HG03045 (cell line): ENCODE results near the gene LMX1B.

Experiments
- ATAC-seq: cut with Tn5 transposase; IDR thresholded peaks from one replicate; pipeline ENCODE4 v1.9.1; 2021; ENCODE audit warnings: mild to moderate bottlenecking, moderate library complexity; ENCODE audit not compliant: unreplicated experiment

Gene LMX1B

GRCh38 chr9:126630458-126631237, 16.9 kb downstream of the LMX1B start:
- no peak for ATAC-seq

- ATAC-seq, result no peak
Measured at GRCh38 chr9:126631254-126631653, 17.5 kb downstream of the LMX1B start.

- no peak for ATAC-seq
Measured at GRCh38 chr9:126633881-126634558, 20.3 kb downstream of the LMX1B start.

- ATAC-seq, result no peak
Measured at GRCh38 chr9:126635061-126635460, 21.3 kb downstream of the LMX1B start.

GRCh38 chr9:126635661-126636439, 22.1 kb downstream of the LMX1B start:
- no peak for ATAC-seq

- ATAC-seq, result no peak
Measured at GRCh38 chr9:126636983-126637798, 23.5 kb downstream of the LMX1B start.

GRCh38 chr9:126638571-126639132, 24.9 kb downstream of the LMX1B start:
- ATAC-seq, result no peak

GRCh38 chr9:126639318-126640000, 25.7 kb downstream of the LMX1B start:
- ATAC-seq, result no peak

- ATAC-seq, result no peak
Measured at GRCh38 chr9:126641118-126641851, 27.6 kb downstream of the LMX1B start.

GRCh38 chr9:126642010-126642744, 28.4 kb downstream of the LMX1B start:
- ATAC-seq, result no peak

GRCh38 chr9:126642839-126643238, 29.1 kb downstream of the LMX1B start:
- no peak for ATAC-seq

GRCh38 chr9:126643945-126644527, 30.3 kb downstream of the LMX1B start:
- ATAC-seq, result no peak

- no peak for ATAC-seq
Measured at GRCh38 chr9:126646162-126646561, 32.4 kb downstream of the LMX1B start.

- ATAC-seq, result no peak
Measured at GRCh38 chr9:126647585-126648411, 34.1 kb downstream of the LMX1B start.

GRCh38 chr9:126649477-126649876, 35.7 kb downstream of the LMX1B start:
- ATAC-seq, result no peak

GRCh38 chr9:126650404-126651341, 36.9 kb downstream of the LMX1B start:
- no peak for ATAC-seq
